Osteoblast (primary cell): ENCODE data around the gene NUP93. TPM values are rescaled to one million over a fixed set of nuclear protein-coding genes. Genes with fewer than 3 reads are reported as not detected.

Source experiments
- DNase-seq: peaks from one replicate; pipeline ENCODE4 v3.0.0; 2011; ENCODE audit warnings: low spot score, mixed read lengths; ENCODE audit not compliant: insufficient read length; ENCODE audit errors: missing footprints
- H2AFZ ChIP-seq: 2 replicates; pipeline ENCODE4 v1.6.0; 2011; ENCODE audit warnings: mild to moderate bottlenecking, low read length
- H3K27ac ChIP-seq: 2 replicates; pipeline ENCODE4 v1.5.1; 2011; ENCODE audit warnings: mild to moderate bottlenecking, low read depth, low read length, moderate library complexity
- H3K27me3 ChIP-seq: 2 replicates; pipeline ENCODE4 v1.6.0; 2012; ENCODE audit warnings: mild to moderate bottlenecking, control low read depth, inconsistent platforms, low read length, moderate library complexity; ENCODE audit not compliant: insufficient read depth
- H3K36me3 ChIP-seq: 2 replicates; pipeline ENCODE4 v1.5.1; 2011; ENCODE audit warnings: mild to moderate bottlenecking, low read length, control low read depth, moderate library complexity; ENCODE audit not compliant: insufficient read depth
- H3K4me1 ChIP-seq: 2 replicates; pipeline ENCODE4 v1.5.1; 2011; ENCODE audit warnings: mild to moderate bottlenecking, low read length, control low read depth, moderate library complexity; ENCODE audit not compliant: insufficient read depth
- H3K4me2 ChIP-seq: 2 replicates; pipeline ENCODE4 v1.6.0; 2011; ENCODE audit warnings: mild to moderate bottlenecking, low read length; ENCODE audit not compliant: insufficient read depth
- H3K4me3 ChIP-seq: fragments of 200-600 bp; sonication (generic); 3 replicates; pipeline ENCODE4 v1.5.1; 2012; ENCODE audit warnings: mild to moderate bottlenecking, low read length, inconsistent platforms; ENCODE audit not compliant: insufficient read depth
- H3K79me2 ChIP-seq: 2 replicates; pipeline ENCODE4 v1.6.0; 2012; ENCODE audit warnings: mild to moderate bottlenecking, low read length, control low read depth, inconsistent platforms; ENCODE audit not compliant: insufficient read depth
- H3K9me3 ChIP-seq: 2 replicates; pipeline ENCODE4 v1.5.1; 2011; ENCODE audit warnings: low read depth, low read length, control low read depth
- H4K20me1 ChIP-seq: 2 replicates; pipeline ENCODE4 v1.6.0; 2012; ENCODE audit warnings: mild to moderate bottlenecking, low read length, control low read depth; ENCODE audit not compliant: insufficient read depth
- CTCF ChIP-seq: IDR thresholded peaks from 2 replicates; pipeline ENCODE4 v1.5.1; 2011; ENCODE audit warnings: mild to moderate bottlenecking, low read depth, low read length, moderate library complexity; ENCODE audit errors: extremely low read depth
- total RNA-seq: library from RNA; depleted of rRNA; stranded (reverse); fragments of >200 nt; gene quantifications from 2 replicates; pipeline ENCODE4 v1.2.3, GENCODE V29; 2012

The NUP93 gene
- total RNA-seq, result 36.8 and 40.5 TPM in 2 replicates

GRCh38 chr16:56729735-56730662 is at the start of gene NUP93:
TSS of gene NUP93 (plus strand) at chr16:56730129. CDS start at chr16:56748248, 18,119 bp downstream.
- Histone ChIP-seq H2AFZ (peak within 1 kb of the TSS; percentile 99), H3K27ac (peak within 1 kb of the TSS; percentile 96), H3K27me3 (no peaks in the 10 kb centered on the region), H3K4me3 (peak within 1 kb of the TSS; percentile 95), H3K79me2 (peaks cover 54% of the 10 kb centered on the region), H3K36me3 (no peaks in the 10 kb centered on the region), H4K20me1 (peaks cover 9% of the 10 kb centered on the region), H3K4me1 (peaks cover 21% of the 10 kb centered on the region), H3K4me2 (peak within 1 kb of the TSS; percentile 99), H3K9me3 (no peaks in the 10 kb centered on the region)
- peak; percentile 98 for DNase-seq
- no peak for TF ChIP-seq CTCF

- H3K27ac ChIP-seq, result peak within 1 kb of the TSS; percentile 83
- no peak for TF ChIP-seq CTCF
- DNase-seq, result peak; percentile 96
- no peaks in the 10 kb centered on the region for H3K36me3 ChIP-seq
- H2AFZ ChIP-seq, result peak within 1 kb of the TSS; percentile 99
- no peaks in the 10 kb centered on the region for H4K20me1 ChIP-seq
- peak within 1 kb of the TSS; percentile 100 for H3K4me2 ChIP-seq
- peak within 1 kb of the TSS; percentile 85 for H3K4me3 ChIP-seq
- peaks cover under 1% of the 10 kb centered on the region for H3K27me3 ChIP-seq
- no peaks in the 10 kb centered on the region for H3K9me3 ChIP-seq
- H3K4me1 ChIP-seq, result peaks cover 14% of the 10 kb centered on the region
- H3K79me2 ChIP-seq, result no peaks in the 10 kb centered on the region
These were observed 47.8 kb upstream of the NUP93 start, which contains the start of gene MT1X for GRCh38 chr16:56681939-56682702. TSS of gene MT1X (plus strand) at chr16:56682470. CDS start at chr16:56682541, 71 bp downstream.

GRCh38 chr16:56682703-56683397 is 47.1 kb upstream of the NUP93 start:
- no peaks in the 10 kb centered on the region for H3K27me3 ChIP-seq
- H3K4me1 ChIP-seq, result peaks cover 14% of the 10 kb centered on the region
- no peaks in the 10 kb centered on the region for H3K79me2 ChIP-seq
- H3K27ac ChIP-seq, result peak overlapping the region; percentile 83
- H3K4me3 ChIP-seq, result peak overlapping the region; percentile 85
- no peaks in the 10 kb centered on the region for H3K36me3 ChIP-seq
- no peaks in the 10 kb centered on the region for H3K9me3 ChIP-seq
- H4K20me1 ChIP-seq, result no peaks in the 10 kb centered on the region
- peak overlapping the region; percentile 95 for H2AFZ ChIP-seq
- TF ChIP-seq CTCF, result no peak
- no peak for DNase-seq
- peak overlapping the region; percentile 100 for H3K4me2 ChIP-seq
